Stimulated activated CD8-positive, alpha-beta memory T cell treated with anti-CD3 and anti-CD28 coated beads, Interleukin-2, amount 100 ng/mL, for 48 hours (primary cell): ENCODE data around the gene IMMP2L.

Experiments
- DNase-seq, 2 donors: peaks; one replicate each; pipeline ENCODE4 v3.0.0-alpha.2; 2020; ENCODE audit warnings: low read depth in 2 of 2

IMMP2L gene

GRCh38 chr7:111393011-111393754, 169.1 kb downstream of the IMMP2L start:
- no peak for DNase-seq

GRCh38 chr7:111392294-111392693, 170.0 kb downstream of the IMMP2L start:
- no peak for DNase-seq

- DNase-seq: no peak
These were observed 172.3 kb downstream of the IMMP2L start for GRCh38 chr7:111390000-111390399.

GRCh38 chr7:111388912-111389311, 173.4 kb downstream of the IMMP2L start:
- no peak for DNase-seq

- no peak for DNase-seq
These were observed 174.3 kb downstream of the IMMP2L start for GRCh38 chr7:111388016-111388415.

- no peak for DNase-seq
These were observed 178.0 kb downstream of the IMMP2L start for GRCh38 chr7:111384065-111384891.

- DNase-seq: no peak
These were observed 179.2 kb downstream of the IMMP2L start for GRCh38 chr7:111383133-111383532.

- no peak for DNase-seq
These were observed 180.7 kb downstream of the IMMP2L start for GRCh38 chr7:111381590-111381989.

- DNase-seq: no peak
These were observed 181.3 kb downstream of the IMMP2L start for GRCh38 chr7:111380945-111381344.

- DNase-seq: no peak
These were observed 188.3 kb downstream of the IMMP2L start for GRCh38 chr7:111374027-111374426.

GRCh38 chr7:111371437-111371836, 190.9 kb downstream of the IMMP2L start:
- no peak for DNase-seq

GRCh38 chr7:111370002-111370401, 192.3 kb downstream of the IMMP2L start:
- DNase-seq: no peak

- no peak for DNase-seq
These were observed 193.8 kb downstream of the IMMP2L start for GRCh38 chr7:111368381-111369065.

GRCh38 chr7:111364413-111364812, 197.9 kb downstream of the IMMP2L start:
- DNase-seq: no peak

GRCh38 chr7:111363099-111363498, 199.2 kb downstream of the IMMP2L start:
- DNase-seq: no peak

GRCh38 chr7:111362506-111363054, 199.7 kb downstream of the IMMP2L start:
- no peak for DNase-seq

GRCh38 chr7:111358915-111359314, 203.4 kb downstream of the IMMP2L start:
- no peak for DNase-seq

GRCh38 chr7:111357691-111358090, 204.6 kb downstream of the IMMP2L start:
- no peak for DNase-seq

- no peak for DNase-seq
These were observed 205.4 kb downstream of the IMMP2L start for GRCh38 chr7:111356941-111357340.

GRCh38 chr7:111352319-111352718, 210.0 kb downstream of the IMMP2L start:
- no peak for DNase-seq

- no peak for DNase-seq
These were observed 216.1 kb downstream of the IMMP2L start for GRCh38 chr7:111346219-111346618.

- no peak for DNase-seq
These were observed 219.3 kb downstream of the IMMP2L start for GRCh38 chr7:111343017-111343416.
